ES-I3 (cell line): Measurements from ENCODE around the gene BACE1.
"Not testable (repeated sequence)": the region's sequence is repeated elsewhere in the genome, so short reads cannot be mapped to it uniquely, and the experiment has no call there.

ENCODE experiments used
- H3K36me3 ChIP-seq: 2 replicates; pipeline ENCODE4 v1.6.1; 2013; ENCODE audit warnings: mild to moderate bottlenecking, low read length, control low read depth, moderate library complexity; ENCODE audit not compliant: insufficient read depth
- H3K4me1 ChIP-seq: 2 replicates; pipeline ENCODE4 v1.6.1; 2013; ENCODE audit warnings: mild to moderate bottlenecking, control low read depth, low read length; ENCODE audit not compliant: insufficient read depth
- H3K9ac ChIP-seq: 2 replicates; pipeline ENCODE4 v1.6.1; 2013; ENCODE audit warnings: low read depth, mild to moderate bottlenecking, low read length, moderate library complexity
- H3K9me3 ChIP-seq: 2 replicates; pipeline ENCODE4 v1.6.1; 2013; ENCODE audit warnings: mild to moderate bottlenecking, low read length, moderate library complexity; ENCODE audit not compliant: control insufficient read depth, insufficient read depth

Gene BACE1

DNA sequence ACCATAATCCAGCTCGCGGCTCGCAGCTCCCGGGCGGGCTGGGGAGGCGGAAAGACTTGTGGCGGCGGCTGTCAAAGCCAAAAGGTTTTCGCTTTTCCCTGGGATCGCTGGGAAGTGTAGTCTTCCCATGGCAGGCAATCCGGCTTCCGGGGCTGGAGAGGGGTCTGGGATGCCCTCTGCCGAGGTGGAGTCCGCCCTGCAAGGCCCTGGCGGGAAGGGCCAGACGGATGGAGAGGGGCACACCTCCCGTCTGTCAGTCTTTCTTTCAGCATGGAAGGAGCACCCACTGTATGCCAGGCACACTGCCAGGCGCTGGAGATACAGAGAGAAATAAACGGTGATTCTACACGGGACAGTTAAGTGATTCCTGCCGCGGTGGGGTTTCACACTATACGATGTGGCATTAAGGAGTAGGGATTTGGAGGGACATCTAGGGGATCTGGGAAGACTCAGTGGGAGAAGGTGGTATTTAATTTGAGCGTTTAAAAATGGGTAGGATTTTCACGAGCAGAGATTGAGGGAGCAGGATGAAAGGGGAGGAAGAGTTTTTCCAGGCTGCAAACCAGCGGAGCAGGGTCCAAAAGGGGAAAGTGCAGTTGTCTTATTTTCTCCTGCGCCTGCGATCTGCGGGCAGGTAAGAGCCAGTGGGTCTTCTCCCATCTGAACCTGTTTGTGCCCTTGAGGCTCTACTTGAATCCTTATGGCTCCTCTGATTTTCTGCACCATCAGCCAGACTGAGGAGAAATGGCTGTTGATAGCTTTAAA lies at the start of gene BACE1:
BACE1 (minus strand) TSS at position 60 of the 765 bp plus-strand sequence. CDS start 461 bp downstream, outside the sequence.
- no peaks in the 10 kb centered on the region for H3K4me1 ChIP-seq
- no peaks in the 10 kb centered on the region for H3K36me3 ChIP-seq
- no peaks in the 10 kb centered on the region for H3K9me3 ChIP-seq
- peak within 1 kb of the TSS; percentile 84; the same call in 1 of the 2 replicates for H3K9ac ChIP-seq

DNA sequence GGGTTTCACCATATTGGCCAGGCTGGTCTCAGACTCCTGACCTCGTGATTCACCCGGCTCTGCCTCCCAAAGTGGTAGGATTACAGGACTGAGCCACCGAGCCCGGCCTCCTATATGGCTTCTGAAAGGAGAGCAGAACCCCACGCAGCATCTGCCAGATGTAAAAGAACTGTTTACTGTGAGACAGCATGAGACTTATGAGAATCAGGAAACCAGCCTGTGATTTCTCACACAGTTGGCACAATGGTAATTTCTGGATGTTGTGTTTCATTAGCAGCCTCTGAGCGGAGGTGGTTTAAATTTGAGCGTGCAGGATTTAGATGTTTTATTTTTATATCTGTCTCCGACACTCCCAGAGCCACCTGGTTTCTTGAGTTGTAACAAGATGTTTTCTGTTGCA lies 45.4 kb upstream of the BACE1 start:
- Histone ChIP-seq H3K9me3 (no peaks in the 10 kb centered on the region), H3K9ac (no peak overlapping the region), H3K36me3 (no peaks in the 10 kb centered on the region; the same call in none of the 2 replicates), H3K4me1 (no peaks in the 10 kb centered on the region)

DNA sequence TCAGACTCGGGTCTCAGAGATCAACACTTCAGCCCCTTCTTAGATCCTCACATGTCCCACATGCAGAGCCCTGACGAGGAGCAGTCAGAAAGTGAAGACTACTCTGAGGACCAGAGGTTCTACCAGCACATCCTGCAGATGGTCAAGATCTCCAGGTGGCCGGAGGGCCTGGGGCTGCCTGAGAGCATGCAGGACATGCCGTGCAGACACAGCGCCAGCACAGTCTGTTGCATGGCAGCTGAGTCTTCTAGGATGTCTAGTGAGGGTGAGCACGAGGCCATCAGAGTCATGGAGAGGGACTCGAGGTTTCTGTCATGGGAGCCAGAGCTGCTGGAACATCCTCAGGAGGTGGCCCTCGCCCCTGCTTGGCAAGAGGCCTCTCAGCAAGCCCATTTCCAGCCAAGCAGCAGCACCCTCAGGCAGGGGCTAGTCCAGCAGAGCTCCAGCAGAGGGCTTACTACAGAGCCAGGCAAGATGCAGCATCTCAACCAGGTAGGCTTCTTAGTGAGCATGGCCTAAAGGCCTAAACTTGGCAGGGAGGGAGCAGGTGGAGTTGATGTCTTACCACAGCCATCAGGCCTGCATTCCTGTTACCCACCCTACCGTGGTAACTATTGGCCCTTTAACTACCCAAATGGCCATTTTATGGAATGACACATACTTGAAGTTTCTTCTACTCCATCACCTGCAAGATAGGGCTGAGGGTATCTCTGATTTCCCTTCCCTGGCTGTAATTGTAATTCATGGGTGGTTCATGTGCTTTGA lies 40.3 kb upstream of the BACE1 start:
- peaks cover 2% of the 10 kb centered on the region; the same call in 1 of the 2 replicates for H3K36me3 ChIP-seq
- H3K4me1 ChIP-seq = no peaks in the 10 kb centered on the region
- H3K9me3 ChIP-seq = no peaks in the 10 kb centered on the region
- H3K9ac ChIP-seq = no peak overlapping the region

DNA sequence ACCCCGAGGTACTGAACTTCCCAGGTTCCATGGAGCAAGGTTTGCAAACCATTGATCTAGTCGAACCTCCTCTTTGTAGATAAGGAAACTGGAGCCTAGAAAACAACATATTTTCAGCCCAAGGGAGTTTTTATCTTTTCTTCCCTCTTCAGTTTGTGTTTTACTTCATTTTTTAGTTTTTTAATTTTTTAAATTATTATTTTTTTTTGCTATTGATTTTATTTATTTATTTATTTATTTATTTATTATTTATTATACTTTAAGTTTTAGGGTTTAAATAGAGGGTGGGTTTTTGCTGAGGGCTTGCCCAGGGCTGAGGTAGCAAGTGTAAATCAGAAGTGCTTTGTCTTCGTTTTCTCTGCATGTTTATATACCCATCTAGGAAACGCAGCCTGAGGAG lies 38.5 kb upstream of the BACE1 start:
- Histone ChIP-seq H3K9ac (no peak overlapping the region), H3K36me3 (peaks cover 2% of the 10 kb centered on the region; the same call in 1 of the 2 replicates), H3K4me1 (no peaks in the 10 kb centered on the region), H3K9me3 (no peaks in the 10 kb centered on the region)

DNA sequence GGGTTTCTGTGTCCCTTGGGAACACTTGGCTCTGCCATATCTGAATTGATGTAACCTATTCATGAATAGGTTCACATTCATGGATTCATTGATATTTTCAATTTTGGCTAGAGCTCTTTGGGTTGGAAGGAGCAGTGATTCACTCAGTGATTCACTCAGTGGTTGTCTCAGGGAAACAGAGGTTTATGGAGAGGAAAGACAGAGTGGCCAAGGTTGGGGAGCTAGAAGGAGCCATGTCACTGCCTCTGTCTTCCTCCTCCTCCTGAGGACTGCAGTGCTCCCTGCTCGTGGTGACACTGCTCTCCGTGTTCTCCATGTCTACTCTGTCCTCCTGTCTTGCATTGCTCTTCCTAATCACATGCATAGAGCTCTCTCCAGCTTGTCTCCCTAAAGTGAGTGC lies 29.0 kb upstream of the BACE1 start:
- Histone ChIP-seq H3K4me1 (no peaks in the 10 kb centered on the region), H3K36me3 (0 out of 2 replicates have a peak, but pooled peaks cover 4% of the 10 kb centered on the region), H3K9me3 (no peaks in the 10 kb centered on the region)

DNA sequence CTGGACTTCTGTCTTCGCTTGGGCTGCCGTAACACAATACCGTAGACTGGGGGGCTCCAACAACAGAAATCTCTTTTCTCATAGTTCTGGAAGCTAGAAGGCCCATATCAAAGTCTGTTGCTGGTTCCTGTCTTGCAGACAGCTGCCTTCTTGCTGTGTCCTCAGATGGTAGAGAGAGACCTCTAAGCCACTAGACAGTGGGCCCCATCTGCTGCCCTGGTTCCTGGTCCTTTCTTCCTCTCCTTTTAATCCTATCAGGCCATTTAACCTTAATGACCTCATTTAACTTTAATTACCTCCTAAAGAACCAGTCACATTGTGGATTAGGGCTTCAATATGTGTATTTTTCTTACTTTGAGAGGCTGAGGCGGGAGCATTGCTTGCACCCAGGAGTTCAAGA lies 21.0 kb upstream of the BACE1 start:
- Histone ChIP-seq H3K4me1 (no peaks in the 10 kb centered on the region), H3K36me3 (no peaks in the 10 kb centered on the region), H3K9ac (no peak overlapping the region), H3K9me3 (no peaks in the 10 kb centered on the region)

More for the DNA sequence above, 29.0 kb upstream of the BACE1 start:
- no peak overlapping the region for H3K9ac ChIP-seq

DNA sequence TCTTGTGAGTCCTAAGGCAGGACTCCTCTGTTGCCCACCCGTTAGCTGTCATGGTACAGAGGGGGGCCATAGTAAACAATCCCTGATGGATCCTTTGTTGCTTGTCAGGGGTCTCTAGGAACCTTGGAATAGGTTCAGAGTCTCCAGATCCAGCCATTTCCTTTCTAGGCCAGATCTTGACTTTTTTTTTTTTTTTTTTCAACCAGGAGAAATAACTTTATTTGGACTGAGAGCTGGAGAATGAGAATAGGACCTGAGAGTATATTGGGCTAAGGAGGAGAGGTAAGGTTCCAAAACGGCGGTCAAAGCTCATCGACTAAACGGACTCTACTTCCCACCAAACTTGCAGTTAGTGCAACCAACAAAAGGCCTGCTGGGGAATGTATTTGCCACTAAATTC lies 19.3 kb upstream of the BACE1 start:
- H3K9ac ChIP-seq = no peak overlapping the region
- no peaks in the 10 kb centered on the region for H3K4me1 ChIP-seq
- H3K9me3 ChIP-seq = no peaks in the 10 kb centered on the region
- H3K36me3 ChIP-seq = no peaks in the 10 kb centered on the region

DNA sequence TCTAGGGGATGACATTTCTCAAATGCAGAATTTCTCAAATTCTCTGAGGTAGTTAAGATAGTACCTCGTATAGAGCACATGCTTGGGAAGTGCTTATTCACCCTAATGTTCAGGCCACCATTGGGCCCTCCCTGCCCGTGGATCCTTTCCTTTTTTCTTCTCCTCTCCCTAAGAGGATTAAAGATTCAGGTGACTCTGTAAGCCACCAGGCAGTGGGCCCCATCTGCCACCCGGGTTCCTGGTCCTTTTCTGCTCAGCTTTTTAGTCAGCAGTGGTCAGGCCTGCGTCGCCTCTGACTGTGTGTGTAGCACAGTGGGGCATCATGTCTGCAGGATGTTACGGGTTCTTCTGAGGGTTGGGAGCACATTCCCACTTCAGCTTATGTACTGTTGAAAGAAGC lies 18.8 kb upstream of the BACE1 start:
- no peaks in the 10 kb centered on the region for H3K4me1 ChIP-seq
- H3K36me3 ChIP-seq = no peaks in the 10 kb centered on the region
- no peak overlapping the region for H3K9ac ChIP-seq
- no peaks in the 10 kb centered on the region for H3K9me3 ChIP-seq

DNA sequence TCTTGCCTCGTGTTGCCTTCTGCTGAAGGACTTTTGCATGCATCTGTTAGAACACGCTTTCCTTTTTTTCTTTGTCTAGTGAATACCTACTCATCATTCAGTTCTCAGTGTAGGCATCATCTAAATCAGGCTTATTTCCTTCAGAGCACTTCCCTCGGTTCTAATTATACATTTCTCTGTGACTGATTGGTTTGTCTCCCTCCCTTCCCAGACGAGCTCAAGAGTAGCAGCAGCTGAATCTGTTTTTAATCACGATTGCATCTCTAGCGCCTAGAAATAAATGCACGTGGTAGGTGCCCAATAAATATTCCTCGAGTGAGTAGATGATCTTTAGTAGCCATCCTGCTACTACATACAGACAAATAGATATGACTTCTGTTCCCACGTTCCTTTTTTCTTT lies 17.9 kb upstream of the BACE1 start:
- H3K9ac ChIP-seq = no peak overlapping the region
- no peaks in the 10 kb centered on the region for H3K36me3 ChIP-seq

DNA sequence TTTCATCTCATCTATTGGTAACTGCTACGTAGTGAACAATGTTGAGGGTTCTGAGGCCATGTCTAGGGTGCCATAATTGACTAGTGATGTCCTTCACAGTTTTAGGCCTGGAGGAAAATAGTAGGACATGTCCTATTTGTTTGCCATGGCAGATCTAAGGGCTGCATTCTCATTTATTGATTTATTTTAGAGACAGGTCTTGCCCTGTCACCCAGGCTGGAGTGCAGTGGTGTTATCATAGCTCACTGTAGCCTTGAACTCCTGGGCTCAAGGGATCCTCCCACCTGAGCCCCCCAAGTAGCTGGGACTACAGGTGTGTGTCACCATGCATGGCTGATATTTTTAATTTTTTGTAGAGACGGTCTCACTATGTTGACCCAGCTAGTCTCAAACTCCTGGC lies 16.8 kb upstream of the BACE1 start:
- no peaks in the 10 kb centered on the region for H3K36me3 ChIP-seq
- no peak overlapping the region for H3K9ac ChIP-seq
- no peaks in the 10 kb centered on the region for H3K9me3 ChIP-seq
- peaks cover 3% of the 10 kb centered on the region; the same call in 1 of the 2 replicates for H3K4me1 ChIP-seq

More for the DNA sequence above, 17.9 kb upstream of the BACE1 start:
- H3K4me1 ChIP-seq = no peaks in the 10 kb centered on the region
- no peaks in the 10 kb centered on the region for H3K9me3 ChIP-seq

DNA sequence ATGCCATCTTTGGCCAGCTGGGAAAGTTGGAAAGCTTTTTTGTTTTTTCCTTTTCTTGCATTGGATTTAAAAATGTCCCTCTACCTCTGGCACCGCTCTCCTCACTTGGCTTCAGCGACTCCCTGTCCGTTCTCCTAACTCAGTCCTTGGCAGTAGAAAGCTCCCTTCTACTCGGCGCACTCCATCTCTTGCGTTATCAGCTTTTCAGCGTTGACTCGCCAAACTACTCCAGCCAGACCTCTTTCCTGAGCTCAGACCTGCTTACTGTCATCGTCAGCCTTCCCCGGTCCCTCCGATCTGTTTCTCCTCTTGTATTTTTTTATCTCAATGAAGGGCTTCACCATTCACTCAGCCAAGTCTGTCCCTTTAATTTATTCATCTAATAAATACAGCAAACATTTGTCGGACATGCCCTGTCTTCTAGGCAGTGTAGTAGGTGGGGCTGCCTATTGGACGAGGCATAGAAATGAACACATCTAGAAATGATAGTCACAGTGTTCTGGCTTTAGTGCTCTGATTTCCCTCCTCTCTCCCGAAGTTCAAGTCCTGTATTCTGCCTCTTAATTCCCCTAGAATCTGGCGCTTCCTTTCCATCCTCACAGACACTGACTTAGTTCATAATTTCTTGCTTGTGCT lies 12.4 kb upstream of the BACE1 start:
- H3K9me3 ChIP-seq = no peaks in the 10 kb centered on the region
- no peaks in the 10 kb centered on the region for H3K36me3 ChIP-seq
- H3K9ac ChIP-seq = peak overlapping the region; percentile 77; the same call in 1 of the 2 replicates
- peaks cover 3% of the 10 kb centered on the region; the same call in 1 of the 2 replicates for H3K4me1 ChIP-seq

DNA sequence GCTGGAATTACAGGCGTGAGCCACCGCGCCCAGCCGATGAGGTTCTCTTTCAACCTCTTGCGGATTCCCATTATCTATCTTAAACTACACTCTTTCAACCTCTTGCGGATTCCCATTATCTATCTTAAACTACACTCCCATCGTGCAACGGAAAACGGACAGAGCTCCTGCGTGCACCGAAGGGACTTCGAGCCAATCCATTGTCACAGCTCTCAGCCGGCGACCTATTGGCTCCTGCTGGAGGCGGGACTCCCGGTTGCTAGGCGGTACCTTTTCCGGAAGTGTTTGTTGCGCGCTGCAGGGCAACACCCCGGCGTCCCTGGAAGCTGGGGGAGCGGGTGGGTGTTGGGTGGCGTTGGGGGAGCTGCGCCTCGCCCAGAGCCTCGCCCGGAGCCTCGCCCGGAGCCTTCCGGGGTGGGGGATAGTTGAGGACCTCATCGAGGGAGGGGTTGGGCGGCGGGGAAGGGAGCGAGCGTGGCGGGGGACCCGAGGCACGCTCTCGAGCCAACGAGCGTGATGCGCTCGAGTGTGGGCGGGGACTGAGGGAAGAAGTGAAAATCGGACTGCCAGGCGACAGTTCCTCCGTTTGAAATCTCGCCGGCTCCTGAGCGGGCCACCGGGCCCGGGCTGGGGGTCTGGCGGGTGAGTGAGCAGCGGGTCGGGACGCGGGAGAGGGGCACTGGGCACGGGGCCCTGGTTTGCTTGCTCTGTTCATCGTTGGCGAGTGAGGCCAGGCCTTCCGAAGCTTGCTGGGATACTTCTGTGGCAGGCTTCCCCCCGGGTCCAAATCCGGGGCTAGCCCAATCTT lies 11.7 kb upstream of the BACE1 start, which contains the start of gene CEP164:
CEP164 (plus strand) TSS at position 288 of the 808 bp plus-strand sequence. CDS start 10,733 bp downstream, outside the sequence.
- H3K9me3 ChIP-seq = no peaks in the 10 kb centered on the region
- H3K36me3 ChIP-seq = no peaks in the 10 kb centered on the region
- H3K4me1 ChIP-seq = peaks cover 3% of the 10 kb centered on the region; the same call in 1 of the 2 replicates
- H3K9ac ChIP-seq = peak within 1 kb of the TSS; percentile 77

DNA sequence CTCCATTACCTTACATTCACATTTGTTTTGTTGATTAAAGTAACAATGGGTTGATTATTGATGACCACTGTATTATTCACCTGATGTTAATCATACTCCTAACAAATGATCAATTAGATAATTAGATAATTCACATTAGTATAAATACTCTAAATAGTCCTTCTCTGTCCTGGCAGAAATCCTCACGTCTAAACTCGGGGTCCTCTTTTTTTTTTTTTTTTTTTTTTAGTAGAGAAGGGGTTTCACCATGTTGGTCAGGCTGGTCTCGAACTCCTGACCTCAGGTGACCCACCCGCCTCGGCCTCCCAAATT lies 11.2 kb upstream of the BACE1 start:
- peak overlapping the region; percentile 77; the same call in 1 of the 2 replicates for H3K9ac ChIP-seq
- H3K4me1 ChIP-seq, H3K9me3 ChIP-seq, H3K36me3 ChIP-seq: not testable (repeated sequence)
